CD4-positive, alpha-beta memory T cell (primary cell): ENCODE data around the gene LY9. TPM values are rescaled to one million over a fixed set of nuclear protein-coding genes. Genes with fewer than 3 reads are reported as not detected.

Source experiments
- CTCF ChIA-PET: fragments of 350-600 bp; sonication (Branson Sonifier 250); formaldehyde crosslinking; loops from one replicate; lab custom pipeline; 2021; ENCODE audit warnings: inconsistent platforms; ENCODE audit not compliant: partially characterized antibody; lab: Charles Lee
- POLR2A ChIA-PET: fragments of 350-600 bp; sonication (Branson Sonifier 250); formaldehyde crosslinking; loops from one replicate; lab custom pipeline; 2021; ENCODE audit not compliant: partially characterized antibody; lab: Charles Lee
- DNase-seq, 5 donors: peaks; one replicate each; pipeline versions ENCODE4 v3.0.0 to v3.0.0-alpha.2; 2020 to 2022; ENCODE audit warnings: mixed read lengths in 1 of 5
- H3K27ac ChIP-seq: one replicate; pipeline ENCODE4 v1.7.0; 2013; ENCODE audit warnings: low read depth, low read length
- H3K27me3 ChIP-seq: 2 replicates; pipeline ENCODE4 v1.7.0; 2013; ENCODE audit warnings: mild to moderate bottlenecking, low read length, moderate library complexity; ENCODE audit not compliant: insufficient read depth
- H3K36me3 ChIP-seq: 2 replicates; pipeline ENCODE4 v1.7.0; 2013; ENCODE audit warnings: mild to moderate bottlenecking, low read length, moderate library complexity; ENCODE audit not compliant: insufficient read depth
- H3K4me1 ChIP-seq: 2 replicates; pipeline ENCODE4 v1.7.0; 2013; ENCODE audit warnings: mild to moderate bottlenecking, low read length, moderate library complexity; ENCODE audit not compliant: insufficient read depth
- H3K4me3 ChIP-seq, 2 donors: one replicate each; pipeline ENCODE4 v1.7.0; 2013; ENCODE audit warnings: low read length in 2 of 2, mild to moderate bottlenecking in 1 of 2
- H3K9me3 ChIP-seq, 2 donors: one replicate each; pipeline ENCODE4 v1.7.0; 2013; ENCODE audit warnings: low read length in 2 of 2, control low read depth in 1 of 2; ENCODE audit not compliant: control insufficient read depth in 1 of 2
- H3K27ac Mint-ChIP-seq, 7 donors: one replicate each; pipeline ENCODE4 v1.8.0; 2020 to 2021; ENCODE audit warnings: mixed read lengths in 7 of 7, mild to moderate bottlenecking in 6 of 7, inconsistent platforms in 3 of 7, moderate library complexity in 3 of 7
- H3K27me3 Mint-ChIP-seq, 2 donors: one replicate each; pipeline ENCODE4 v1.8.0; 2020 to 2021; ENCODE audit warnings: mixed read lengths in 2 of 2
- H3K36me3 Mint-ChIP-seq, 2 donors: one replicate each; pipeline ENCODE4 v1.8.0; 2020 to 2021; ENCODE audit warnings: mixed read lengths in 2 of 2, inconsistent platforms in 1 of 2, mild to moderate bottlenecking in 1 of 2
- H3K4me1 Mint-ChIP-seq, 4 donors: one replicate each; pipeline ENCODE4 v1.8.0; 2020 to 2021; ENCODE audit warnings: mixed read lengths in 4 of 4, mild to moderate bottlenecking in 1 of 4
- H3K4me3 Mint-ChIP-seq, 8 donors: one replicate each; pipeline ENCODE4 v1.8.0; 2020 to 2021; ENCODE audit warnings: mixed read lengths in 8 of 8, mild to moderate bottlenecking in 7 of 8, moderate library complexity in 6 of 8, inconsistent platforms in 3 of 8
- H3K9me3 Mint-ChIP-seq, 8 donors: one replicate each; pipeline ENCODE4 v1.8.0; 2020 to 2021; ENCODE audit warnings: mixed read lengths in 8 of 8, mild to moderate bottlenecking in 5 of 8, inconsistent platforms in 3 of 8, moderate library complexity in 1 of 8
- intact Hi-C: fragments of 100-400 bp; cut with micrococcal nuclease; formaldehyde crosslinking; loops from one replicate; pipeline ENCODE4 v1.15.1; 2023
- polyA plus RNA-seq, 2 donors: library from polyadenylated mRNA; unstranded; fragments of 300-500 nt; fragmentation: Illumina TruSeq; gene quantifications; one replicate each; pipeline ENCODE4 v1.2.3, GENCODE V29; 2021
- total RNA-seq, 2 experiments: library from RNA; stranded (reverse); gene quantifications; one replicate each; pipeline ENCODE4 v1.2.3, GENCODE V29; 2021

The LY9 gene
- total and polyA plus RNA-seq, 4 experiments from 2014 or later, result 131 to 211 (median 150) TPM

DNA sequence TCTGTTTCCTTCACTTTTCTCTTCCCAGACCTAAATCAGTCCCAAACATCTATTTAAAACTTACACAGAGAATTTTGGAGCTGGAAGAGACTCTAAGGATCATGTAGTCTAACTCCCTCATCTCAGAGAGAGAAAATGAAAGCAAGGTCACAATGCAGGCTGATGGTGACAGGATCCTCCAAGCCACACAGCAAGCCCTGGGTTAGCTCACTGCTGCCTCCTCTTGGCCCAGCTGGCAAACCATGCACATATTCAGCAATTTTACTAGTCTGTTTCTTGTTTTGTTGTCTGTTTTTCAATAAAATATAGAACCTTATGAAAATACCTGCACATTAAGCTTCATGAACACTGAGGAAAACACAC lies 27.7 kb upstream of the LY9 start:
- Mint-ChIP-seq H3K4me1 (peaks cover 16 to 24% (median 19%) of the 10 kb centered on the region in 4 donors), H3K4me3 (peak overlapping the region; percentile 83 to 93 (median 88)), H3K36me3 (peaks cover 0 to 3% of the 10 kb centered on the region in 2 donors), H3K27ac (peak overlapping the region; percentile 93 to 99 (median 97)), H3K9me3 (no peaks in the 10 kb centered on the region), H3K27me3 (no peaks in the 10 kb centered on the region)
- Histone ChIP-seq H3K36me3 (no peaks in the 10 kb centered on the region), H3K27me3 (no peaks in the 10 kb centered on the region), H3K4me1 (peaks cover 18% of the 10 kb centered on the region), H3K4me3 (peak overlapping the region; percentile 45 to 57), H3K27ac (peak overlapping the region; percentile 68), H3K9me3 (no peaks in the 10 kb centered on the region)
- ChIA-PET CTCF (interaction anchor here (0.7 to 10.0 kb wide), 62 partner anchors 9 to 349 kb away, joined by 3 to 310 read pairs (median 5); partner anchors contain the start of genes CD48, ITLN2, LY9 and SLAMF7), POLR2A (interaction anchor here (0.8 to 5.0 kb wide), 25 partner anchors 9 to 277 kb away, joined by 3 to 39 read pairs (median 4); partner anchors contain the start of genes CD48, LY9 and SLAMF1)
- intact Hi-C loops, result loop anchor here (1.0 to 5.0 kb wide), 7 partner anchors 19 to 224 kb away; no protein-coding TSS in a partner anchor
- DNase-seq, result peak; percentile 83 to 87 (median 84)

DNA sequence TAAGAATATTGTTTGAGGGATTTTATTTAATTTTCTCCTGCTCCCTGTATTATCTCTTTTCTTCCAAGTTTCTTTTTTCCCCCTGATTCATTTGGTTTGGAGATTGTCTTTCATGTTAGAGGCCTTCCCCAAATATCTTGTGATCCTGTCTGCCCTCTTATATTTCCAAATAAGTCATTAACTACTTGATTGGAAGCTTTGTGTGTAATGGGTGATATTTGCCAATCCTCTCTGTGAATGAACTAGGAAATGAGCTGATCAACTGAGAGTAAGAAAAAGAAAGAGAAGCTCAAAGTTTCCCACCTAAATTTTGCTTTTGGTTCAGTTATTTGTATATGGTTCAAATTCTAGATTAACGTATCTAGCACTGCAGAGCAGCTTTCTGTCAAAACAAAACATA lies 23.6 kb upstream of the LY9 start:
- intact Hi-C loops, result no loop called here
- ChIA-PET CTCF (interaction anchor here (1.5 to 10.5 kb wide), 7 partner anchors 9 to 218 kb away, joined by 3 to 138 read pairs (median 9); partner anchors contain the start of gene ITLN2), POLR2A (no interaction called here)
- Histone ChIP-seq H3K27ac (no peak overlapping the region), H3K9me3 (no peaks in the 10 kb centered on the region), H3K27me3 (no peaks in the 10 kb centered on the region), H3K4me3 (no peak overlapping the region), H3K36me3 (no peaks in the 10 kb centered on the region), H3K4me1 (peaks cover 16% of the 10 kb centered on the region)
- no peaks in the 10 kb centered on the region for H3K27me3 Mint-ChIP-seq
- H3K4me1 Mint-ChIP-seq, result peaks cover 10 to 17% (median 14%) of the 10 kb centered on the region in 4 donors
- H3K9me3 Mint-ChIP-seq, result no peaks in the 10 kb centered on the region
- no peak for DNase-seq
- H3K4me3 Mint-ChIP-seq, result no peak overlapping the region
- no peak overlapping the region for H3K27ac Mint-ChIP-seq
- H3K36me3 Mint-ChIP-seq, result no peaks in the 10 kb centered on the region

DNA sequence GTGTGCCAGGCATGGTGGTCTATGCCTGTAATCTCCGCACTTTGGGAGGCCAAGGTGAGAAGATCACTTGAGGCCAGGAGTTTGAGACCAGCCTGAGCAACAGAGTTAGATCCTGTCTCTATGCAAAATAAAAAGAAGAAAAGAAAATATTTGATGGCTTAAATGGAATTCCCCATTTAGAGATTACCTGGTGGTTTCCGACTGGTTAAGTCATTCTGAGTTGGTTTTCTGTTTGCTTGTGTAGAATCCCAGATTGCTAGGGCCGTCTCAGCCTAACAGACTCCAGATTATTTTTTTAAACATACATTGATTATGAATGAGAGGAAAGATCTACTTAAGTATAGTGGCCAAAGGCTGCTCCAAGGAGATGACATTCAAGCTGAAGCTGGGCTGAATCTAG lies 22.9 kb upstream of the LY9 start:
- H3K4me3 ChIP-seq, result no peak overlapping the region
- Mint-ChIP-seq H3K4me1 (peaks cover 5 to 14% (median 10%) of the 10 kb centered on the region in 4 donors), H3K9me3 (no peaks in the 10 kb centered on the region), H3K36me3 (no peaks in the 10 kb centered on the region), H3K27ac (no peak overlapping the region), H3K4me3 (no peak overlapping the region), H3K27me3 (peaks cover 0 to 2% of the 10 kb centered on the region in 2 donors)
- H3K9me3 ChIP-seq, result no peaks in the 10 kb centered on the region
- ChIA-PET CTCF (interaction anchor here (1.5 to 10.5 kb wide), 7 partner anchors 8 to 217 kb away, joined by 3 to 138 read pairs (median 9); partner anchors contain the start of gene ITLN2), POLR2A (no interaction called here)
- no peaks in the 10 kb centered on the region for H3K36me3 ChIP-seq
- H3K27ac ChIP-seq, result no peak overlapping the region
- DNase-seq, result no peak
- intact Hi-C loops, result no loop called here
- H3K27me3 ChIP-seq, result no peaks in the 10 kb centered on the region
- H3K4me1 ChIP-seq, result peaks cover 8% of the 10 kb centered on the region

DNA sequence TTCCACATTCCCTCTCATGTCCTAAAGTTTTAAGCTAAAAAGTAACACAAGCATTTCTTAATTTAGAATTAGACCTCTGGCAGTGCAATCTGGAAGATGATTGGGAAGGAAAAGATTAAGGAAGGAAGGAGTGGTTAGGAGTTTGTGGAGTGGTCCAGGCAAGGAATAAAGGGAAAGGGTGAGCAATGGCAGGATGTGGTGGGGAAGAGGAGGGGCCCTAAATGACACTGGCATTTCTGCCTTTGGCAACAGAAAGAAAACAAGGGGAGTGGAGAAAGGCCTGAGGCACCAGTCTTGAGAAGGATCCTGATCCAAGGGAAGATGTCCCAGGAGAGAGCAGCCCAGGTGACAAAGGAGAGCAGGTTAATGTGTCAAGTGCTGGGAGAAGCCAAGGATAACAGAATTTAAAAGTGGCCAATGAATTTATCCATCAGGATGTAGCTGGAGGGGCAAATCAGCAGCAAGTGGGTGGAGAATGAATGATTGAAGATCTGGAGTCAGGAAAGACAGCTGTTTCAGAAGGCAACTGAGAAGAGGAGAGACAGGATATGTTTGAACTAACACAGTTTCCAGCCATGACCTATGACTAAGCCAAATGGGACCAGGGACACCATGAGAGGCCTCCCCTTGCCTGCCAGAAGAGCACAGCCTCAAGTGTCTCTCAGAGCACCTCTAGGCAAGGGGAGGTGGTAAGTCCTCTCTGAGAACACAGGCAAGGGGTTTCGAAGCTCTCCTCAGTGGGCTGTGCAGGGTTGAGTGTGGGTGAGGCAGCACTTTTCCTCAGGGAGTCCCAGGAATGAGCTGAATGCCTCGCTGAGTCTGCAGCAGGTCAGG lies 20.9 kb upstream of the LY9 start:
- intact Hi-C loops, result no loop called here
- ChIA-PET POLR2A (interaction anchor here (1.0 to 4.3 kb wide), 2 partner anchors 21 to 68 kb away, joined by 3 to 34 read pairs; partner anchors contain the start of gene LY9), CTCF (interaction anchor here (1.0 to 10.5 kb wide), 22 partner anchors 7 to 178 kb away, joined by 3 to 144 read pairs (median 4); partner anchors contain the start of genes ITLN2 and LY9)
- Mint-ChIP-seq H3K27ac (peak overlapping the region in 3 of 7 donors; percentile 6 to 48 (median 38)), H3K4me3 (no peak overlapping the region), H3K9me3 (no peaks in the 10 kb centered on the region), H3K27me3 (peaks cover 0 to 2% of the 10 kb centered on the region in 2 donors), H3K36me3 (no peaks in the 10 kb centered on the region), H3K4me1 (peaks cover 4 to 10% (median 8%) of the 10 kb centered on the region in 4 donors)
- no peaks in the 10 kb centered on the region for H3K27me3 ChIP-seq
- no peak overlapping the region for H3K4me3 ChIP-seq
- H3K4me1 ChIP-seq, result peaks cover 7% of the 10 kb centered on the region
- no peaks in the 10 kb centered on the region for H3K36me3 ChIP-seq
- no peaks in the 10 kb centered on the region for H3K9me3 ChIP-seq
- no peak for DNase-seq
- H3K27ac ChIP-seq, result no peak overlapping the region

DNA sequence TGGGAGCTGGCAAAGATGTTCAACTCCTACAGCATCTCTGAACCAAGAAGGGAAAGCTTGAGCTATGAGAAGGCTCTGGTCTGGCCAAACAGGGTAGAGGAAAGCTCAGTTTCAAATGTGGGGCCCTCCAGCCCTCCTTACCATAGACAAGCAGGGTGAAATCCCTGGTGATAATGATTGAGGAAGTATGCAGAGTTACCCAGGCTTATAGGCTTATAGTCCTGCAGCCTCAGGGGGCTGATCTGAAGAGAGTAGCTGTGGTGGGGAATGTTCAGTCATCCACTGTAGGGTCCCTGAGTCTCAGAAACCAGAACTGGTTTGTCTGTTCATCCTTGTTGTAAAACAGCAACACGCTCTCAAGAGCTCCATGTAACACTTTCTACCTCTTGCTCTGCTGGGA lies 19.8 kb upstream of the LY9 start:
- Mint-ChIP-seq H3K4me3 (no peak overlapping the region), H3K36me3 (no peaks in the 10 kb centered on the region), H3K9me3 (no peaks in the 10 kb centered on the region), H3K4me1 (peaks cover 5 to 10% (median 8%) of the 10 kb centered on the region in 4 donors), H3K27me3 (peaks cover 0 to 2% of the 10 kb centered on the region in 2 donors), H3K27ac (no peak overlapping the region)
- Histone ChIP-seq H3K4me1 (peaks cover 8% of the 10 kb centered on the region), H3K9me3 (no peaks in the 10 kb centered on the region), H3K36me3 (no peaks in the 10 kb centered on the region), H3K27ac (no peak overlapping the region), H3K4me3 (no peak overlapping the region), H3K27me3 (no peaks in the 10 kb centered on the region)
- no peak for DNase-seq
- intact Hi-C loops, result loop anchor here (2.0 kb wide), 2 partner anchors 21 to 101 kb away; partner anchors contain the start of gene LY9
- ChIA-PET CTCF (interaction anchor here (0.6 to 10.5 kb wide), 32 partner anchors 8 to 585 kb away, joined by 3 to 144 read pairs (median 5); partner anchors contain the start of genes ITLN2 and LY9), POLR2A (interaction anchor here (0.9 to 4.3 kb wide), 3 partner anchors 20 to 60 kb away, joined by 3 to 34 read pairs (median 6); partner anchors contain the start of gene LY9)

DNA sequence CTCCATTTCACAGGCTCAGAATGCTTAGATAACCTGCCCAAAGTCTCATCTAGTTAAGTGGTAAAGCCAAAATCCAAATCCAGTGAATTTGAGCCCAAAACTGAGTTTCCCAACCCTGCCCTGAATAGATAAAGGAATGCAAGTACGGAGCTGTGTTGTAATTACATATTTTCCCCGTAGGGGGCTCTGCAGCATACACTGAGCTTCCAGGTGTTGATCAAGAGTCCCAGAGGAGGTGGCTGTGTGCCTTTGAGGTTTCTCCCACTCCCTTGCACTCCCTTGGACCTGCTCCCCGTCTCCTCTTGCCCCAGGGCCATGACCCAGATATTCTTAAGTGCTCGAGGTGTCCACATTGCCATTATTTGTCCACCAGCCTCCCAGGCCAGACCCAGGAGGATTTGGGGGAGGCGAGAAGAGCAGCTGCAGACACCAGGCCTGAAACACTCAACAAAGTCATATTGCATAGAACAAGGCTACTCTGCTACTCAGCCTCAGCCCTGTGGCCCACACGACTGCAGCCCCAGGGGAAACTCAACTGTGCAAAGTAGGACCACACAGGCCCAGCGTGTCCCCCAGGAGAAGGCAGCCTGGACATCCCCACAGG lies 18.4 kb upstream of the LY9 start:
- Mint-ChIP-seq H3K9me3 (no peaks in the 10 kb centered on the region), H3K27ac (peak overlapping the region in 3 of 7 donors; percentile 47 to 81 (median 58)), H3K27me3 (peaks cover 0 to 2% of the 10 kb centered on the region in 2 donors), H3K4me3 (no peak overlapping the region), H3K36me3 (no peaks in the 10 kb centered on the region), H3K4me1 (peaks cover 17 to 25% (median 21%) of the 10 kb centered on the region in 4 donors)
- peaks cover 22% of the 10 kb centered on the region for H3K4me1 ChIP-seq
- H3K27ac ChIP-seq, result no peak overlapping the region
- ChIA-PET POLR2A (interaction anchor here (0.7 to 4.3 kb wide), 7 partner anchors 9 to 213 kb away, joined by 3 to 34 read pairs (median 6); partner anchors contain the start of gene LY9), CTCF (interaction anchor here (0.5 to 10.5 kb wide), 37 partner anchors 10 to 328 kb away, joined by 3 to 144 read pairs (median 5); partner anchors contain the start of genes CD48, ITLN1, ITLN2 and LY9)
- intact Hi-C loops, result loop anchor here (1.0 to 2.0 kb wide), 6 partner anchors 19 to 174 kb away; partner anchors contain the start of gene LY9
- peak; percentile 69 to 75 (median 71) for DNase-seq
- H3K9me3 ChIP-seq, result no peaks in the 10 kb centered on the region
- no peaks in the 10 kb centered on the region for H3K36me3 ChIP-seq
- H3K4me3 ChIP-seq, result no peak overlapping the region
- no peaks in the 10 kb centered on the region for H3K27me3 ChIP-seq
